GM23248 (cell line): ENCODE results near the gene TTC13.

Source experiments
- EZH2 ChIP-seq: fragments of 200-600 bp; sonication (generic); IDR thresholded peaks from 2 replicates; pipeline ENCODE4 v1.6.1; 2018; ENCODE audit warnings: antibody characterized with exemption, mild to moderate bottlenecking; ENCODE audit not compliant: insufficient read depth, poor library complexity, severe bottlenecking
- EZH2phosphoT487 ChIP-seq: fragments of 200-600 bp; sonication (generic); IDR thresholded peaks from 2 replicates; pipeline ENCODE4 v1.6.1; 2018; ENCODE audit warnings: antibody characterized with exemption, moderate library complexity, mild to moderate bottlenecking, low read depth; ENCODE audit not compliant: insufficient read depth

- TF ChIP-seq EZH2 = no peak
- TF ChIP-seq EZH2phosphoT487 = no peak
These were observed 37.6 kb upstream of the TTC13 start for GRCh38 chr1:231016234-231016633.
